ENCODE measurements around the gene ZNF879.

ZNF879 gene

GRCh38 chr5:179023528-179024189 is at the start of gene ZNF879:
Gene ZNF879, plus strand, starts transcription at chr5:179023804. Its CDS starts 1,201 bp downstream, at chr5:179025005.
- FAIRE-seq (peak; percentile 89), DNase-seq (ENCODE audit: low spot score) (peak; percentile 94)

- no peak for DNase-seq (ENCODE audit: low spot score)
Observed at GRCh38 chr5:178981381-178981780, 42.2 kb upstream of the ZNF879 start.

GRCh38 chr5:178982941-178983340 is 40.7 kb upstream of the ZNF879 start:
- no peak for FAIRE-seq
- no peak for DNase-seq (ENCODE audit: low spot score)

More at GRCh38 chr5:178981381-178981780, 42.2 kb upstream of the ZNF879 start:
- no peak for FAIRE-seq

- FAIRE-seq (no peak), DNase-seq (ENCODE audit: low spot score) (no peak)
Observed at GRCh38 chr5:178983728-178984127, 39.9 kb upstream of the ZNF879 start.

GRCh38 chr5:178984145-178985072 is 39.2 kb upstream of the ZNF879 start:
- DNase-seq (ENCODE audit: low spot score) (no peak), FAIRE-seq (no peak)

- no peak for FAIRE-seq
- no peak for DNase-seq (ENCODE audit: low spot score)
Observed at GRCh38 chr5:178986326-178986960, 37.2 kb upstream of the ZNF879 start.

- no peak for DNase-seq (ENCODE audit: low spot score)
- no peak for FAIRE-seq
Observed at GRCh38 chr5:178988436-178989220, 35.0 kb upstream of the ZNF879 start.

GRCh38 chr5:178989311-178989710 is 34.3 kb upstream of the ZNF879 start:
- DNase-seq (ENCODE audit: low spot score) (no peak), FAIRE-seq (no peak)

GRCh38 chr5:178990491-178990890 is 33.1 kb upstream of the ZNF879 start:
- FAIRE-seq (no peak), DNase-seq (ENCODE audit: low spot score) (no peak)

- FAIRE-seq (no peak), DNase-seq (ENCODE audit: low spot score) (no peak)
Observed at GRCh38 chr5:178991190-178992145, 32.1 kb upstream of the ZNF879 start.

GRCh38 chr5:178992291-178992895 is 31.2 kb upstream of the ZNF879 start:
- DNase-seq (ENCODE audit: low spot score) (no peak), FAIRE-seq (no peak)

GRCh38 chr5:178993236-178993765 is 30.3 kb upstream of the ZNF879 start:
- DNase-seq (ENCODE audit: low spot score) (no peak), FAIRE-seq (no peak)

- no peak for FAIRE-seq
Observed at GRCh38 chr5:178993955-178994579, 29.5 kb upstream of the ZNF879 start.

GRCh38 chr5:178994580-178995340 is 28.8 kb upstream of the ZNF879 start, which contains the start of gene GRM6:
Gene GRM6, minus strand, starts transcription at chr5:178995320. Its CDS starts 376 bp downstream, at chr5:178994944.
- FAIRE-seq (no peak), DNase-seq (ENCODE audit: low spot score) (peak; percentile 18)

More at GRCh38 chr5:178993955-178994579, 29.5 kb upstream of the ZNF879 start:
- DNase-seq (ENCODE audit: low spot score): no peak

- DNase-seq (ENCODE audit: low spot score): no peak
- FAIRE-seq: no peak
Observed at GRCh38 chr5:178995341-178995690, 28.3 kb upstream of the ZNF879 start.

- FAIRE-seq (no peak), DNase-seq (ENCODE audit: low spot score) (no peak)
Observed at GRCh38 chr5:178996156-178996555, 27.4 kb upstream of the ZNF879 start.

GRCh38 chr5:178997191-178997590 is 26.4 kb upstream of the ZNF879 start:
- FAIRE-seq (no peak), DNase-seq (ENCODE audit: low spot score) (no peak)

GRCh38 chr5:178998441-178998840 is 25.2 kb upstream of the ZNF879 start:
- DNase-seq (ENCODE audit: low spot score) (no peak), FAIRE-seq (no peak)

All from urothelium cell line (cell line).